HG03354 (cell line): Measurements from ENCODE around the gene RLF.
"Not testable (repeated sequence)": the region's sequence is repeated elsewhere in the genome, so short reads cannot be mapped to it uniquely, and the experiment has no call there.

Source experiments
- ATAC-seq: cut with Tn5 transposase; IDR thresholded peaks from one replicate; pipeline ENCODE4 v1.9.1; 2021; ENCODE audit warnings: mild to moderate bottlenecking; ENCODE audit not compliant: unreplicated experiment, poor library complexity, severe bottlenecking

RLF gene

DNA sequence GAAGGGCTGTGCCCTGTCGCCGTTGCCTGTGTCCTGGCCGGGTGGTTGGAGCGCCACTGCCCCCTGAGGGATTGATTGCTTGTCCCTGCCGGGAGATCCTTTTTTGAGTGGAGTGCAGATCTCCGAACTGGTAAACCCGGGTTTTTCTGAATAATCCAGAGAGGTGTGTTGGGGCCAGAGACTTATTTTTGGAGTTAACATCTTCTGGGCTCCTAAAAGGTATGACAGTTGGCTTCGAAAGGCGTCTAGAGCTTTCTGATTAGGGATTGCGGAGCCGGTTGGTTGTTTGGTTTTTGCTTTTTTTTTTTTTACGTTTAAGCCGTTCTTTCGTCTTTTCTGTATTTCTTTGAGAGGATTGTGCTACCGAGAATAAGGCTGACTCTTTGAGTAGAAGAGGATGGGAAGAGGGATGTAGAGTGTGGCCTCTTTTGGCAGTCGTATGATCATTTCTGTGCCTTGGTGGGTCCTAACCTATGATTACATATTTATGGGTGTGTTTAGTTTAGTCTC is 756 bp downstream of the RLF start:
- ATAC-seq, result no peak

- no peak for ATAC-seq
These were observed 1.7 kb downstream of the RLF start for GRCh38 chr1:40162753-40163441.

DNA sequence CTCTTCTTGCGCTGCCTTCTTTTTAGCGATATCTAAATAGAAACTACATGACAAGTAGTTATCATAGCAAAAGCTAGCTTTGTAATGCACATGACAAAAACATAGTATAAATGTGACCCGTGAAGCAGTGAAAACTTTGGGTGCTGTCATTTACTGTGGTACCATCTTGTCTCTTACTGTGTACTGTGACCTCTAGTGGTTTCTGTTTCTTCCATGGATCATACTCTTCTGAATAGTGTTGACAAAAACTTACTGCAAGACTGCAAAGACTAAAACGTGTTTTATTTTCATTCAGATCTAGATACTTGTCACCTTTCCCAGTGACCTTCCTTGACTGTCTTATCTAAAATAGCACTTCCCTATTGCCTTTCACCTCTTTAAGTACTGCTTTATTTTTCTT is 6.1 kb downstream of the RLF start:
- no peak for ATAC-seq

DNA sequence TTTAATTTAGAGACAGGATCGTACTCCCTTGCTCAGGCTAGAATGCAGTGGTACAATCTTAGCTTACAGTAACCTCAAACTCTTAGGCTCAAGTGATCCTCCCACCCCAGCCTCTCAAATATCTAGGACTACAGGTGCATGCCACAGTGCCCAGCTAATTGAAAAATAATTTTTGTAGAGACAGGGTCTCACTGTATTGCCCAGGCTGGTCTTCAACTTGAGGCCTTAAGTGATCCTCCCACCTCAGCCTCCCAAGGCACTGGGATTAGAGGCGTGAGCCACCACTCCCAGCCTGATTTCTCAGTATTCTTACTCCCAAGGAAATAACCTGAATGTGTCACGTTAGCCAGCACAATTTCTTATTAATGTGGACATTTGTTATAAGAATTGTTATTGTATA is 9.8 kb downstream of the RLF start:
- no peak for ATAC-seq

DNA sequence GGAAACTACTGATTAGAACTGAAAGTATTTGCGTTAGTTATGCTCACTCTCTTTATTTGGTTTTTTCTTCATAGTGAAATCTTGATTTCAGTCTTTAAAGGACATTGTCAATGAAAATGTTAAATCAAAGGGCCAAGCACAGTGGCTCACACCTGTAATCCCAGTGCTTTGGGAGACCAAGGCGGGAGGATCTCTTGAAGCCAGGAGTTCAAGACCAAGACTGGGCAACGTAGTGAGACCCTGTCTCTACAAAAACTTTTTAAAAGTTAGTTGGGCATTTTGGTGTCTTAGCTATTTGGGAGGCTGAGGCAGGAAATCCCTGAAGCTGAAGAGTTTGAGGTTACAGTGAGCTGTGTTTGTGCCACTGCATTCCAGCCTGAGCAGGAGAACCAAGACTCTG is 13.6 kb downstream of the RLF start:
- no peak for ATAC-seq

- ATAC-seq, result not testable (repeated sequence)
These were observed 15.8 kb downstream of the RLF start for GRCh38 chr1:40176989-40177388.

DNA sequence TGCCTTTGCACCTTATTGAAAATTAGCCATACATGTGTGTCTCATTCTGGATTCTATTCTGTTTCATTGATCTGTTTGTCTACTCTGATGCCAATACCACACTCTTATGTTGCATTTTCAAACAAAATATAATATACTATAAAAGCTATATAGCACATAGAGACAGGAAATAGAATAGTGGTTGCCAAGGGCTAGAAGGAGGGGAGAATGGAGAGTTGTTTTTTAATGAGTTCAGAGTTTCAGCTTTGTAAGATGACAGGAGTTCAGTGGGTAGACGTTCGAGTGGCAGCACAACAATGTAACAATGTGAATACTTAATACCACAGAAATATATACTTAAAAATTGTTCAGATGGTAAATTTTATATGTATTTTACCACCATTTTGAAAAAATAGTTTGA is 17.0 kb downstream of the RLF start:
- no peak for ATAC-seq

GRCh38 chr1:40179496-40180089 is 18.4 kb downstream of the RLF start:
- ATAC-seq, result no peak

DNA sequence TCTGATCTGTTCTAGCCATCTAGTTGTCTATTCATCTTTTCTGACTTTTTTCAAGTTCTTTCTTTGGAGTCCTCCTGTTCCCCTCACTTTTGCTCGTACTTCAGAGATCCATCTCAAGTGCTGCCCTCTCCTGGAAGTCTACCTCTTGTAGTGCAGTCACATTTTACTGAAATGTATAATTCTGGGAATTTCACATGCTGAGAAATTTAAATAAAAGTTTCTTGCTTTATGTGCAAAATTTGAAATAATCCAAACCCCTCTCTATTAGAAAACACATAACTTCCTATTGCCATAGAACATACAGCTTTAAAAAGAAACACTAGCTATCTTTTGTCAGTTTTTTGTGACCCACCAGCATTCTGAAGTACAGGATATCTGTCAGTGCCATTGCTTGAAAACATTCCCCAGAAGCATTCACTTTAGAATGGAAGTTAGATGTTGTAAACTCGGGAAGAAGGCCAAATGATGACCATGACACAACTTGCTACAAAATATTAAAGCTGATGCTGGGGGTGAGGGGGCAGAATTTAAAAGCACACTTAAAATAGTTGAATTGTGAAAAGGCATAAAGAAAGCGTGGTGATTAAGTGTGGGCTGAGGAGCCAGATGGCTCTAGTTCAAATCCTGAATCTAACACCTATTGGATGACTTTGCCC is 22.0 kb downstream of the RLF start:
- no peak for ATAC-seq

DNA sequence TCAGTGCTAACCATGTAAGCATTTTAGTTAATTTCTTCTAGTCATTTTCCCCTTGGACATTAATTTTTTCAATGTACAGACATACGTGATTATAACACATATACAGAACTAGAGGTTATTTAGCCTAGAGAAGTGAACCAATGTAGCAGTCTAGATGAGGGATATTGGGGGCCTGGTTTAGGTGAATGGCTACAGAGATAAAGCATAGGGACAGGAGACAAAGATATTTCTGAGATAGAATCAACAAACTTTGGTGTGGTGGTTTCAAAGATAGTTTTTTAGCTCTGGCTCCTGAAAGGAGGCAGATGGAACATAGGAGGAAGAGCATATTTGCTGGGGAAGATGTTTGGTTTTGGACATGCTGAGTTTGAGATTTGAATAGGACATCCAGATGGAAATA is 23.0 kb downstream of the RLF start:
- no peak for ATAC-seq

DNA sequence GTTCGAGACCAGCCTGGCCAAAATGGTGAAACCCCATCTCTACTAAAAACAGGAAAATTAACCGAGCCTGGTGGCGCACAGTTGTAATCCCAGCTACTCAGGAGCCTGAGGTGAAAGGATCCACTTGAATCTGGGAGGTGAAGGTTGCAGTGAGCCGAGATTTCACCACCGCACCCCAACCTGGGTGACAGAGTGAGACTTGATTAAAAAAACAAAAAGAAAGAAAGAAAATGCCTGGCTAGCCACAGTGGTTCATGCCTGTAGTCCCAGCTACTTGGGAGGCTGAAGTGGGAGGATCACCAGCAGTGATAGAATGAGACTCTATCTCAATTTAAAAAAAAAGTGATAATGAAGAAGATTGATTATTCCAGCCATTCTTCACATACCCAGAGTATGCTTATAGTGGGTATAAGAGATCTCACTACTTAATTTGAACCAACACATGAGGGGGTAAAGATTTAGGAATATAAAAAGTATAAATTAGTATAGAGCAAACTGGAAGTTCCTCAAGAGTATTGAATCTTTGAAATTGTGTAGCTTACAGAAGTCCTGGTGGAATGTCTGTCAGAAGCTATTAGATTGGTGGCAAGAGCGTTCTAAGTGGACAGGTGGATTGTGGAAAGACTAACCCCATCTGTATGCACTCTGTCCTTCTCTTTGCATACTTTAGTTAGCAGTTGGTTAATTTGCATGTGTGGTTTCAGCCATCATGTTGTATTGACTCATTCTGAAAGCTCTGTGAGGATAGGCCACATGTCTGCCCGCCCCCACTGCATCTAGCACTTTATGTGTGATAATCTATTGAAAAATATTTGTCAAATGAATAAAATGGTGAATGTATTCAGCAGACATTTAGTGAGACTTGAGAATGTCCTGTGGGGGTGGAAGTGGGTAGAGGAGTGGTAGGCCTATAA is 25.0 kb downstream of the RLF start:
- ATAC-seq, result peak; percentile 99

GRCh38 chr1:40187399-40187798 is 26.2 kb downstream of the RLF start:
- no peak for ATAC-seq

DNA sequence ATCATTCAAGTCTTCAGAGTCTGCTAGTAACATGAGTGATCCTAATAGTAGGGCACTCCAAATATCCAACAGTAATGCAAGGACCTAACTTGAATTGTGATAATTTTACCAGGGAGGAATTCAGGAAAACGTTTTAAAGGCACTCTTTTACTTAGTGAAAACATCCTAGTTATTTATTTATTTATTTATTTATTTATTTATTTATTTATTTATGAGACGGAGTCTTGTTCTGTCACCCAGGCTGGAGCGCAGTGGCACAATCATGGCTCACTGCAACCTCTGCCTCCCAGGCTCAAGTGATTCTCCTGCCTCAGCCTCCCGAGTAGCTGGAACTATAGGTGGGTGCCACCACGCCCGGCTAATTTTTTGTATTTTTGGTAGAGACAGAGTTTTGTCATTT is 33.5 kb downstream of the RLF start:
- ATAC-seq, result not testable (repeated sequence)

DNA sequence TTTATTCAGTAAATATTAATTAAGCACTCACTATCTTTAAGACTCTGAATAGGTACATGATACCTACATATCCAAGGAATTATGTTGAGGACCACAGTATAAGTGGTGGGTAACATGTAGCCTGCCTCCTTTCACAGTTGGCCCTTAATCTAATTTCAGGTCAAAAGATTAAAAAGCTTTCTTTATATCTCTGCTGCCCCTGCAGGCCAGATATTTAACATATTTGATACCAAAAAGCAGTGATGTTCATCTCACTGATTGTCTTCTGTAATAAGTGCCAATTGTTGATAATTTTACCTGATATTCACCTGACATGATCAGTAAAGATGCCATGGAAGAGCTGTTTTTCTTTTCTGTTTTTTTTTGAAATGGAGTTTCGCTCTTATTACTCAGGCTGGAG is 36.5 kb downstream of the RLF start:
- no peak for ATAC-seq

- ATAC-seq, result no peak
These were observed 37.9 kb downstream of the RLF start for GRCh38 chr1:40199126-40199525.

GRCh38 chr1:40204856-40205255 is 43.7 kb downstream of the RLF start:
- ATAC-seq, result no peak

DNA sequence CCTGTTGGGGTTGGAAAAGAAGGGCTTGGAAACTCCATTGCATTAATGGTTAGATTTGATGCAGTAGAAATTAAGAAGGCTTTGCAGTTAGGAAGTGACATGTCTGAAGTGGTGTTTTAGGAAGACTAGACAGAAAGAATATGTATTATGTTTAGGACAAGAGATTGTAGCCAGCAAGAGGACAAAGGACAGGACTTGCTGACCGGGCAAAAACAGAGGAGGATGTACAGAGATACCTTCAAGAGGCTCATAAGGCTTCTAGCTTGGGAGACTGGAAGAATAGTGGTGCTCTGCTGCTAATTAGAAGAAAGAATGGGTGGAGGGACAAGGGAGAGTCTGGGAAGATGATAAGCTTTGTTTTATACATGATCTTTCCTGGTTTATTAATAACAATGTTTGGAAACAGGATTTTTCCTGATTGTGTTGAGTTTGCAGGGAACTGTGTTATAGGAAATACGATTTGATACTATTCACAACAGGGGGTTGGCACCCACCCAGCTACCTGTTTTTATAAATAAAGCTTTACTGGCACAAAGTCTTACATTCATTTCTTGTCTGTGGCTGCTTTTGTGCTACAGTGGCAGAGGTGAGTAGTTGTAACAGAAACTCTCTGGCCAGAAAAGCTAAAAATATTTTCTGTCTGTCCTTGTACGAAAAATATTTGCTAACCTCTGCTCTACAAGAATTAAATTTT is 49.5 kb downstream of the RLF start:
- no peak for ATAC-seq

DNA sequence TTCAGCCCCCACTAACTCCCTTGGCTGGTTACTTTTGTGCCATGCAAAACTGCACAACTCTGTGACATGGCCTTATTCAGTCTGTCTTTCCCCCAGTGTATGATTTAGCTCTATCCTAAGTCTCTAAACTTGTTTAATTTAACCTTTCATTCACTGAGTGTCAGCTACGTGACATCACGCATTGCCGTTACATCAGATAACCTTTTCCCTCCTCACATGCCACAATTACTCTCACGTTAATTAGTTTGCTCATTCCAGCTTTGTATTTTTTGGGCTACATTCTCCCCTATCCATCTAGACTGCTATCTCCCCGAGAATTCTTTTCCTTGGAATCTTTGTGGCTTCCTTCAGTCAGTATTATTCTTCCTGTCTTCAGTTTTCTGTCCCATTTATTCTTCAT is 57.1 kb downstream of the RLF start:
- no peak for ATAC-seq

DNA sequence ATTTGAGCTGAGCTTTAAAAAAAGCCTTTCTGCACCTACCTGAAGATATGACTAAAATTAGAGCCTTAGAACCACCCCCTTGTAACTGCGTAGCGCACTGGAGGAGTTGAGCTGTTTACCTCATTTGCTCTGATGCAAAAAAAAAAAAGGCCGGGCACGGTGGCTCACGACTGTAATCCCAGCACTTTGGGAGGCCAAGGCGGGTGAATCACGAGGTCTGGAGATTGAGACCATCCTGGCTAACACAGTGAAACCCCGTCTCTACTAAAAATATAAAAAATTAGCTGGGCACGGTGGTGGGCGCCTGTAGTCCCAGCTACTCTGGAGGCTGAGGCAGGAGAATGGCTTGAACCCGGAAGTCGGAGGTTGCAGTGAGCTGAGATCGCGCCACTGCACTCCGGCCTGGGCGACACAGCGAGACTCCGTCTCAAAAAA is 60.3 kb downstream of the RLF start:
- ATAC-seq, result not testable (repeated sequence)
